Ectodermal cell (in vitro differentiated cells): ENCODE results near the gene C19orf81.

ENCODE experiments used
- H3K27ac ChIP-seq: 2 replicates; pipeline ENCODE4 v1.7.0; 2013; ENCODE audit warnings: mild to moderate bottlenecking, low read depth, low read length; ENCODE audit not compliant: insufficient read depth, poor library complexity, severe bottlenecking
- H3K27me3 ChIP-seq: 2 replicates; pipeline ENCODE4 v1.7.0; 2013; ENCODE audit warnings: mild to moderate bottlenecking, low read length; ENCODE audit not compliant: insufficient read depth, control insufficient read depth, poor library complexity, severe bottlenecking
- H3K36me3 ChIP-seq: one replicate; pipeline ENCODE4 v1.7.0; 2013; ENCODE audit warnings: low read length; ENCODE audit not compliant: control insufficient read depth, insufficient read depth
- H3K4me1 ChIP-seq: one replicate; pipeline ENCODE4 v1.7.0; 2013; ENCODE audit warnings: low read length; ENCODE audit not compliant: control insufficient read depth, insufficient read depth
- H3K4me3 ChIP-seq: 2 replicates; pipeline ENCODE4 v1.7.0; 2013; ENCODE audit warnings: low read depth, low read length, control low read depth; ENCODE audit not compliant: insufficient read depth
- H3K9me3 ChIP-seq: 2 replicates; pipeline ENCODE4 v1.7.0; 2013; ENCODE audit warnings: mild to moderate bottlenecking, low read length, moderate library complexity; ENCODE audit not compliant: control insufficient read depth
- WGBS, 2 experiments: methylation state at CpG; one replicate each; pipeline ENCODE4 v1.1.7; 2013; ENCODE audit warnings: missing lambda C conversion rate in 2 of 2; 5-methylcytosine and 5-hydroxymethylcytosine counted together

Gene C19orf81

GRCh38 chr19:50658441-50659317, 9.4 kb downstream of the C19orf81 start:
- H3K4me3 ChIP-seq: peak overlapping the region; percentile 60
- WGBS, 2 experiments: 48 to 50% methylated on average over 67 of the region's 67 CpGs

GRCh38 chr19:50659318-50660087, 10.3 kb downstream of the C19orf81 start:
- no peaks in the 10 kb centered on the region for H3K36me3 ChIP-seq
- H3K27me3 ChIP-seq: no peaks in the 10 kb centered on the region
- H3K4me3 ChIP-seq: peak overlapping the region; percentile 60
- H3K27ac ChIP-seq: peak overlapping the region; percentile 63
- peaks cover 2% of the 10 kb centered on the region for H3K9me3 ChIP-seq
- 50 to 57% methylated on average over 19 to 23 of the region's 37 CpGs for WGBS, 2 experiments
- peaks cover 4% of the 10 kb centered on the region for H3K4me1 ChIP-seq

More at GRCh38 chr19:50658441-50659317, 9.4 kb downstream of the C19orf81 start:
- Histone ChIP-seq H3K36me3 (no peaks in the 10 kb centered on the region), H3K4me1 (peaks cover 4% of the 10 kb centered on the region), H3K27ac (peak overlapping the region; percentile 89), H3K27me3 (no peaks in the 10 kb centered on the region), H3K9me3 (no peaks in the 10 kb centered on the region)

- H3K4me1 ChIP-seq: peaks cover 4% of the 10 kb centered on the region
- no peak overlapping the region for H3K27ac ChIP-seq
- no peaks in the 10 kb centered on the region for H3K27me3 ChIP-seq
- H3K4me3 ChIP-seq: peak overlapping the region; percentile 20
- WGBS, 2 experiments: 48 to 53% methylated on average over 5 of the region's 6 CpGs
- no peaks in the 10 kb centered on the region for H3K36me3 ChIP-seq
- H3K9me3 ChIP-seq: peaks cover 2% of the 10 kb centered on the region
Observed at GRCh38 chr19:50660088-50660366, 10.8 kb downstream of the C19orf81 start.

- WGBS, 2 experiments: 91 to 93% methylated on average over 10 of the region's 10 CpGs
Observed at GRCh38 chr19:50661023-50661422, 11.8 kb downstream of the C19orf81 start.

GRCh38 chr19:50661766-50662650, 12.8 kb downstream of the C19orf81 start:
- Histone ChIP-seq H3K27ac (no peak overlapping the region), H3K4me1 (peaks cover 4% of the 10 kb centered on the region), H3K36me3 (no peaks in the 10 kb centered on the region), H3K9me3 (peaks cover 2% of the 10 kb centered on the region), H3K27me3 (peaks cover 4% of the 10 kb centered on the region), H3K4me3 (no peak overlapping the region)
- WGBS, 2 experiments: 85 to 90% methylated on average over 49 of the region's 49 CpGs

More at GRCh38 chr19:50661023-50661422, 11.8 kb downstream of the C19orf81 start:
- Histone ChIP-seq H3K27ac (no peak overlapping the region), H3K4me1 (peaks cover 4% of the 10 kb centered on the region), H3K27me3 (no peaks in the 10 kb centered on the region), H3K36me3 (no peaks in the 10 kb centered on the region), H3K4me3 (no peak overlapping the region), H3K9me3 (peaks cover 2% of the 10 kb centered on the region)

GRCh38 chr19:50662651-50663481, 13.6 kb downstream of the C19orf81 start:
- Histone ChIP-seq H3K27me3 (peaks cover 13% of the 10 kb centered on the region), H3K4me1 (peaks cover 4% of the 10 kb centered on the region), H3K27ac (no peak overlapping the region), H3K4me3 (no peak overlapping the region), H3K9me3 (peaks cover 2% of the 10 kb centered on the region), H3K36me3 (no peaks in the 10 kb centered on the region)
- WGBS, 2 experiments: 73 to 76% methylated on average over 16 of the region's 16 CpGs

- WGBS, 2 experiments: 67 to 70% methylated on average over 1 of the region's 1 CpG
- Histone ChIP-seq H3K4me3 (no peak overlapping the region), H3K9me3 (peaks cover 2% of the 10 kb centered on the region), H3K4me1 (peaks cover 4% of the 10 kb centered on the region), H3K36me3 (no peaks in the 10 kb centered on the region), H3K27ac (no peak overlapping the region), H3K27me3 (peaks cover 19% of the 10 kb centered on the region)
Observed at GRCh38 chr19:50663482-50663790, 14.2 kb downstream of the C19orf81 start.

- Histone ChIP-seq H3K36me3 (no peaks in the 10 kb centered on the region), H3K9me3 (peaks cover 2% of the 10 kb centered on the region), H3K27ac (no peak overlapping the region), H3K4me1 (peaks cover 4% of the 10 kb centered on the region), H3K27me3 (peaks cover 26% of the 10 kb centered on the region), H3K4me3 (no peak overlapping the region)
- 81 to 82% methylated on average over 6 of the region's 6 CpGs for WGBS, 2 experiments
Observed at GRCh38 chr19:50664204-50664603, 15.0 kb downstream of the C19orf81 start.

- Histone ChIP-seq H3K36me3 (no peaks in the 10 kb centered on the region), H3K9me3 (peaks cover 2% of the 10 kb centered on the region), H3K27me3 (peaks cover 26% of the 10 kb centered on the region), H3K27ac (no peak overlapping the region), H3K4me1 (peaks cover 3% of the 10 kb centered on the region), H3K4me3 (no peak overlapping the region)
- 86 to 87% methylated on average over 47 of the region's 47 CpGs for WGBS, 2 experiments
Observed at GRCh38 chr19:50666346-50667176, 17.3 kb downstream of the C19orf81 start.
